Breast epithelium (tissue), 3 donors: ENCODE measurements around the gene ATP13A3.

Experiments used
- CTCF ChIP-seq, 3 donors: fragments of 450-650 bp; IDR thresholded peaks; one replicate each; pipeline ENCODE4 v1.5.1; 2016 to 2017; ENCODE audit warnings: antibody characterized with exemption in 3 of 3, mild to moderate bottlenecking in 3 of 3, moderate library complexity in 3 of 3
- POLR2A ChIP-seq: fragments of 450-650 bp; IDR thresholded peaks from one replicate; pipeline ENCODE4 v1.6.1; 2016; ENCODE audit warnings: antibody characterized with exemption, mild to moderate bottlenecking, moderate library complexity
- POLR2AphosphoS5 ChIP-seq, 3 donors: sonication (generic); formaldehyde crosslinking; IDR thresholded peaks; one replicate each; pipeline ENCODE4 v1.6.1; 2017; ENCODE audit warnings: antibody characterized with exemption in 3 of 3

DNA sequence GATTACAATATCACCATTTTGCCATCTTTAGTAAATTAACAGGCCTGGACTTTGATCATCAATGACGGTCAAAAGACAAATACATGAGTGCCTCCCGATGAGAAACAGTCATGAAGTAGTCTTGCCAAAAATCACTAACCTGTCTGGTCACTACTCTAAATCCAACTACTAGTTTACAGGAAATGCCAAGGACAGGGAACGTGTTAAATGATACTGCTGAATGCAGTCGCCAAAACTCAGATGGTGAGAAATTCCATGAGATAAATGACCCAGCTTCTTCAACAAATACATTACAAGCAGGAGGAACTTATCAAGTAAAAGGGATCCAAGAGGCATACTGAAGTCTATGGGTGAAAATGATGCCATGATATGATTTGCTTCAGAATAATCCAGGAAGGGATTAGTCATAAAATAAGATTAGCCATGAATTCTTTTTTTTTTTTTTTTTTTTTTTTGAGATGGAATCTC, 35.8 kb upstream of the ATP13A3 start:
- no peak for TF ChIP-seq POLR2A
- TF ChIP-seq POLR2AphosphoS5 (IDR thresholded peaks at IDR 0.05) = no peak
- TF ChIP-seq CTCF (IDR thresholded peaks at IDR 0.05) = no peak
